LNCAP (cell line): ENCODE measurements around the gene C7.

Source experiments
- TF ChIP-seq, protein P1 (sequence below): fragments of 450-650 bp; IDR thresholded peaks from 2 replicates; pipeline ENCODE4 v1.5.1; 2017; ENCODE audit warnings: mild to moderate bottlenecking

Gene C7

DNA sequence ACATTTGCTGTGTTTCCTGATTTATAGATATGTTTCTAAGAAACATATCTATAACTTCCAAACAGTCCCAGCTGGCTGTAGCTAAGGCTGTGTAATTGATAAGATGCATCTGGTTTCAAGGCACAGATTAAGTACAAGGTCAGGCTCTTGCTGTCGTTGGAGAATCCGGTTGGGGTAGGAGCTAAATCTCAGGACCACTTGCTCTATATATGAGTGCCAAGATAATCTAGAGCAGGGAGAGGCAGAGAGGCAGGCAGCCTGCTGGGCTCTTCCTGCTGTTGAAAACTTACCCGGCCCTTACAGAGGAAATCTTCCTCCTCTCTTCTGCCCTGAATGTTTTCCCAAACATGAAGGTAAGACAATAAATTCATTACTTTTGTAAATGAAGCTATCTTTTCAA, at the start of gene C7:
Gene C7 (plus strand): TSS at position 234 of the 400 bp plus-strand sequence. CDS start 114 bp downstream, at position 348.
- TF ChIP-seq, protein P1, sequence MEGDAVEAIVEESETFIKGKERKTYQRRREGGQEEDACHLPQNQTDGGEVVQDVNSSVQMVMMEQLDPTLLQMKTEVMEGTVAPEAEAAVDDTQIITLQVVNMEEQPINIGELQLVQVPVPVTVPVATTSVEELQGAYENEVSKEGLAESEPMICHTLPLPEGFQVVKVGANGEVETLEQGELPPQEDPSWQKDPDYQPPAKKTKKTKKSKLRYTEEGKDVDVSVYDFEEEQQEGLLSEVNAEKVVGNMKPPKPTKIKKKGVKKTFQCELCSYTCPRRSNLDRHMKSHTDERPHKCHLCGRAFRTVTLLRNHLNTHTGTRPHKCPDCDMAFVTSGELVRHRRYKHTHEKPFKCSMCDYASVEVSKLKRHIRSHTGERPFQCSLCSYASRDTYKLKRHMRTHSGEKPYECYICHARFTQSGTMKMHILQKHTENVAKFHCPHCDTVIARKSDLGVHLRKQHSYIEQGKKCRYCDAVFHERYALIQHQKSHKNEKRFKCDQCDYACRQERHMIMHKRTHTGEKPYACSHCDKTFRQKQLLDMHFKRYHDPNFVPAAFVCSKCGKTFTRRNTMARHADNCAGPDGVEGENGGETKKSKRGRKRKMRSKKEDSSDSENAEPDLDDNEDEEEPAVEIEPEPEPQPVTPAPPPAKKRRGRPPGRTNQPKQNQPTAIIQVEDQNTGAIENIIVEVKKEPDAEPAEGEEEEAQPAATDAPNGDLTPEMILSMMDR = no peak

GRCh38 chr5:40860711-40861110, 48.6 kb upstream of the C7 start:
- TF ChIP-seq, protein P1 = no peak

GRCh38 chr5:40866844-40867243, 42.5 kb upstream of the C7 start:
- TF ChIP-seq, protein P1 = no peak

GRCh38 chr5:40869384-40869783, 39.9 kb upstream of the C7 start:
- TF ChIP-seq, protein P1 = no peak

DNA sequence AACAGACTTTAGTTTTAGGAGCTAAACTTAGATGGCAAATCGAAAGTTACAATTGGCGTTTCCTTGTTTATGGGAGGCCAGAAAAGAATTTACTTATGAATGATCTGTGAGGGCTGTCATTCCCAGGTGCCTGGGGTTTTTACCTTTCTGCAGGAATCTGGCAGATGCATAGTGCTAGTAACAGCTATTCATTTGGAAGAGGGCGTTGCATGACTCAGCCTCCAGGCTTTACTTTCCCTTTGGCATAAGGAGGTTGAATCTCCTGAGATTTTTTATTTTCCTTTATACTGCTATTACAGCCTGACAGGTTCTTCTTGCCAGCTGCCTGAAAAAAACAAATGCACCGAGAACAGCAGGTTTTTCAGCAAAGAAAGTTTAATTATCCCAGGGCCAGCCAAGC, 38.1 kb upstream of the C7 start:
- TF ChIP-seq, protein P1 = no peak

GRCh38 chr5:40873286-40873880, 35.9 kb upstream of the C7 start:
- TF ChIP-seq, protein P1 = no peak

DNA sequence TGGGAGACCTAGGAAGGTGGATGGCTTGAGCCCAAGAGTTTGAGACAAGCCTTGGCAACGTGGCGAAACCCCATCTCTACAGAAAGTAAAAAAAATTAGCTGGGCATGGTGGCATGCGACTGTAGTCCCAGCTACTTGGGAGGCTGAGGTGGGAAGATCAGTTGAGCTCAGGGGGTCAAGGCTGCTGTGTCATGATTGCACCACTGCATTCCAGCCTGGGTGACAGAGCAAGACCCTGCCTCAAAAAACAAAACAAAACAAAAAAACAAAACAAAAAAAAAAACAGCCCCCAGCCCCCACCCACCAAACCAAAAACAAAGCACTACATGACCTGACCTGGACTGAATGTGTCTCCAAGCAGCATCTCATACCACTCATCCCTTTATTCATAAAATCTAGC, 33.3 kb upstream of the C7 start:
- TF ChIP-seq, protein P1 = no peak
